Stomach (tissue), 9 donors: ENCODE results near the gene ZNF593OS. TPM values are rescaled to one million over a fixed set of nuclear protein-coding genes. Genes with fewer than 3 reads are reported as not detected.

Source experiments
- DNase-seq, 2 donors: peaks; one replicate each; pipeline versions ENCODE4 v3.0.0 to v3.0.0-alpha.2; 2013 to 2019
- H3K27ac ChIP-seq, 5 donors: fragments of 200-600 bp in 4 of 5; sonication (generic) in 4 of 5; one replicate each; pipeline ENCODE4 v1.5.1; 2013 to 2019; ENCODE audit warnings: mild to moderate bottlenecking in 1 of 5, moderate library complexity in 1 of 5
- H3K27me3 ChIP-seq, 3 donors: fragments of 200-600 bp; sonication (generic); one replicate each; pipeline ENCODE4 v1.5.1; 2017 to 2019; ENCODE audit warnings: mixed run types in 1 of 3
- H3K36me3 ChIP-seq, 4 donors: fragments of 200-600 bp; sonication (generic); 1 replicate in 3 of 4; 2 replicates in 1 of 4; pipeline ENCODE4 v1.5.1; 2016 to 2019
- H3K4me1 ChIP-seq, 4 donors: fragments of 200-600 bp; sonication (generic); one replicate each; pipeline ENCODE4 v1.5.1; 2016 to 2019
- H3K4me3 ChIP-seq, 4 donors: fragments of 200-600 bp; sonication (generic) in 3 of 4; one replicate each; pipeline ENCODE4 v1.5.1; 2016 to 2019; ENCODE audit warnings: mild to moderate bottlenecking in 1 of 4
- H3K9me3 ChIP-seq, 4 donors: fragments of 200-600 bp; sonication (generic); one replicate each; pipeline ENCODE4 v1.5.1; 2016 to 2019
- EP300 ChIP-seq: sonication (generic); formaldehyde crosslinking; IDR thresholded peaks from one replicate; pipeline ENCODE4 v1.6.1; 2017; ENCODE audit warnings: antibody characterized with exemption
- POLR2A ChIP-seq, 4 donors: fragments of 450-650 bp; IDR thresholded peaks; one replicate each; pipeline ENCODE4 v1.6.1; 2016; ENCODE audit warnings: antibody characterized with exemption in 4 of 4, control low read depth in 2 of 4, mild to moderate bottlenecking in 1 of 4, moderate library complexity in 1 of 4
- POLR2AphosphoS5 ChIP-seq, 3 donors: sonication (generic); formaldehyde crosslinking; IDR thresholded peaks; one replicate each; pipeline ENCODE4 v1.6.1; 2016; ENCODE audit warnings: antibody characterized with exemption in 3 of 3
- WGBS, 5 donors: extraction: QIAGEN DNeasy Blood & Tissue Kit in 3 of 5; methylation state at CpG; one replicate each; pipeline versions ENCODE4 v1.1.5 to v1.1.7; 2013 to 2018; 5-methylcytosine and 5-hydroxymethylcytosine counted together
- intact Hi-C: fragments of 100-400 bp; cut with DNase I; formaldehyde crosslinking; loops from one replicate; pipeline ENCODE4 v1.15.1; 2023; ENCODE audit warnings: low total_unique reads
- polyA plus RNA-seq, 3 donors: library from polyadenylated mRNA; stranded (reverse); fragments of 200-250 nt; gene quantifications; one replicate each; pipeline ENCODE4 v1.2.3, GENCODE V29; 2013
- total RNA-seq, 5 donors: library from RNA; depleted of rRNA; stranded (reverse); fragments of >200 nt; gene quantifications; one replicate each; pipeline versions ENCODE4 v1.1.0 to v1.2.3, GENCODE V29; 2014 to 2016
- TF ChIP-seq, protein P1 (sequence below), 7 experiments: fragments of 450-650 bp in 4 of 7; fragments of 200-600 bp in 3 of 7; sonication (generic) in 3 of 7; IDR thresholded peaks; one replicate each; pipeline ENCODE4 v1.5.1; 2016 to 2019; ENCODE audit warnings: antibody characterized with exemption in 7 of 7, control low read depth in 2 of 7, mild to moderate bottlenecking in 1 of 7
- donor health status: healthy with polysubstance abuse.
- donor health status: Bipolar disorder and iron deficiency.
- donor health status: healthy.

ZNF593OS gene
- total and polyA plus RNA-seq, 8 donors, result 0.30 to 0.76 TPM; not detected in 6

- 52 to 66% (median 58%) methylated on average over 4 of the region's 4 CpGs for WGBS, 5 donors
- Histone ChIP-seq H3K27ac (peak overlapping the region in 3 of 5 donors; percentile 9 to 91 (median 74)), H3K4me3 (no peak overlapping the region), H3K9me3 (no peaks in the 10 kb centered on the region), H3K27me3 (no peaks in the 10 kb centered on the region), H3K4me1 (peaks cover 22 to 87% (median 52%) of the 10 kb centered on the region in 4 donors), H3K36me3 (peaks cover 0 to 24% (median 7%) of the 10 kb centered on the region in 4 donors)
- intact Hi-C loops, result no loop called here
- no peak for TF ChIP-seq POLR2AphosphoS5 (IDR thresholded peaks at IDR 0.05)
- TF ChIP-seq, protein P1, sequence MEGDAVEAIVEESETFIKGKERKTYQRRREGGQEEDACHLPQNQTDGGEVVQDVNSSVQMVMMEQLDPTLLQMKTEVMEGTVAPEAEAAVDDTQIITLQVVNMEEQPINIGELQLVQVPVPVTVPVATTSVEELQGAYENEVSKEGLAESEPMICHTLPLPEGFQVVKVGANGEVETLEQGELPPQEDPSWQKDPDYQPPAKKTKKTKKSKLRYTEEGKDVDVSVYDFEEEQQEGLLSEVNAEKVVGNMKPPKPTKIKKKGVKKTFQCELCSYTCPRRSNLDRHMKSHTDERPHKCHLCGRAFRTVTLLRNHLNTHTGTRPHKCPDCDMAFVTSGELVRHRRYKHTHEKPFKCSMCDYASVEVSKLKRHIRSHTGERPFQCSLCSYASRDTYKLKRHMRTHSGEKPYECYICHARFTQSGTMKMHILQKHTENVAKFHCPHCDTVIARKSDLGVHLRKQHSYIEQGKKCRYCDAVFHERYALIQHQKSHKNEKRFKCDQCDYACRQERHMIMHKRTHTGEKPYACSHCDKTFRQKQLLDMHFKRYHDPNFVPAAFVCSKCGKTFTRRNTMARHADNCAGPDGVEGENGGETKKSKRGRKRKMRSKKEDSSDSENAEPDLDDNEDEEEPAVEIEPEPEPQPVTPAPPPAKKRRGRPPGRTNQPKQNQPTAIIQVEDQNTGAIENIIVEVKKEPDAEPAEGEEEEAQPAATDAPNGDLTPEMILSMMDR (IDR thresholded peaks at IDR 0.05), result no peak
- TF ChIP-seq EP300, result no peak
- no peak for TF ChIP-seq POLR2A (IDR thresholded peaks at IDR 0.05)
- DNase-seq, result no peak
These were observed 47.0 kb downstream of the ZNF593OS start for GRCh38 chr1:26124418-26125331.

- Histone ChIP-seq H3K9me3 (no peaks in the 10 kb centered on the region), H3K27me3 (no peaks in the 10 kb centered on the region), H3K4me3 (no peak overlapping the region), H3K27ac (peak overlapping the region in 4 of 5 donors; percentile 1 to 91 (median 52)), H3K36me3 (peaks cover 0 to 38% (median 20%) of the 10 kb centered on the region in 4 donors), H3K4me1 (peaks cover 22 to 98% (median 55%) of the 10 kb centered on the region in 4 donors)
- intact Hi-C loops, result no loop called here
- DNase-seq, result no peak
- 61 to 69% (median 65%) methylated on average over 7 of the region's 7 CpGs for WGBS, 5 donors
- no peak for TF ChIP-seq POLR2A (IDR thresholded peaks at IDR 0.05)
- TF ChIP-seq, protein P1 (IDR thresholded peaks at IDR 0.05), result no peak
- TF ChIP-seq EP300, result no peak
- no peak for TF ChIP-seq POLR2AphosphoS5 (IDR thresholded peaks at IDR 0.05)
These were observed 48.4 kb downstream of the ZNF593OS start for GRCh38 chr1:26122988-26123973.

- intact Hi-C loops, result no loop called here
- no peaks in the 10 kb centered on the region for H3K9me3 ChIP-seq
- peaks cover 11 to 88% (median 52%) of the 10 kb centered on the region in 4 donors for H3K4me1 ChIP-seq
- TF ChIP-seq, protein P1 (IDR thresholded peaks at IDR 0.05), result no peak
- TF ChIP-seq POLR2AphosphoS5 (IDR thresholded peaks at IDR 0.05), result peak in 1 of 3 donors; percentile 11
- peak overlapping the region; percentile 32 to 91 (median 42) for H3K27ac ChIP-seq
- peaks cover 0 to 50% (median 31%) of the 10 kb centered on the region in 4 donors for H3K36me3 ChIP-seq
- H3K4me3 ChIP-seq, result no peak overlapping the region
- H3K27me3 ChIP-seq, result no peaks in the 10 kb centered on the region
- 33 to 52% (median 36%) methylated on average over 8 of the region's 8 CpGs for WGBS, 5 donors
- no peak for DNase-seq
These were observed 49.5 kb downstream of the ZNF593OS start for GRCh38 chr1:26121854-26122773.
